Tibial nerve (tissue), 4 donors: Measurements from ENCODE around the gene CAMKMT.

Source experiments
- CTCF ChIP-seq, 5 experiments: fragments of 200-600 bp in 3 of 5; fragments of 450-650 bp in 2 of 5; sonication (generic) in 3 of 5; IDR thresholded peaks; one replicate each; pipeline ENCODE4 v1.5.1; 2016 to 2019; ENCODE audit warnings: antibody characterized with exemption in 5 of 5, mild to moderate bottlenecking in 3 of 5, moderate library complexity in 2 of 5
- EP300 ChIP-seq, 2 donors: sonication (generic); formaldehyde crosslinking; IDR thresholded peaks; one replicate each; pipeline ENCODE4 v1.6.1; 2017; ENCODE audit warnings: antibody characterized with exemption in 2 of 2, mild to moderate bottlenecking in 1 of 2
- POLR2A ChIP-seq, 2 donors: fragments of 450-650 bp; IDR thresholded peaks; one replicate each; pipeline ENCODE4 v1.6.1; 2017; ENCODE audit warnings: antibody characterized with exemption in 2 of 2, mild to moderate bottlenecking in 2 of 2, moderate library complexity in 2 of 2

- TF ChIP-seq CTCF (IDR thresholded peaks at IDR 0.05), result no peak
- no peak for TF ChIP-seq POLR2A (IDR thresholded peaks at IDR 0.05)
- no peak for TF ChIP-seq EP300 (IDR thresholded peaks at IDR 0.05)
These were observed 415.8 kb downstream of the CAMKMT start for GRCh38 chr2:44777537-44777936.
